SK-N-DZ (cell line): ENCODE measurements around the gene NLRC3.

Source experiments
- DNase-seq: peaks from one replicate; pipeline ENCODE4 v3.0.0-alpha.2; 2015; ENCODE audit warnings: low spot score

Gene NLRC3

DNA sequence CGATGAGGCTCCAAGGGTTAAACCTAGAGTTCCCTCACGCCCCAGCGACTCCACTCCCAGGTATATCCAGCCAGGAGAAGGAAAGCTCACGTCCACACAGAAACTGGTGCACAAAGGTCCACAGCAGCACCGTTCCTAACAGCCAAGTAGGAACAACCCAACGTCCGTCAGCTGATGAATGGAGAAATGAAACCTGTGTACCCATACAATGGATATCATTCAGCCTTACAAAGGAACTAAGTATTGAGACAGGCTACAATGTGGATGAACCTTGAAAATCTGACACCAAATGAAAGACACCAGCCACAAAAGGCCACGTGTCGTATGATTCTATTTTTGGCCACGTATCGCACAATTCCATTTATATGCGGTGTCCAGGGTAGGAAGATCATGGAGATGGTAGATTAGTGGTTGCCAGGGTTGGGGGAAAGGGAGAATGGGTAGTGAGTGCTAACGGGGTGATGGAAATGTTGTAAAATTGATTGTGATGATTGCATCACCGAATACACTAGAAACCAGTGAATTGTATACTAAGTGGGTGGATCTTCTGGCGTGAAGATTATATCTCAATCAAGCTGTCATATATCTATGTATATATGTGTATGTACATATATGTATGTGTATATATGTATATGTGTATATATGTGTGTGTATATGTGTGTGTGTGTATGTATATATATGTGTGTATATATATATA lies 30.1 kb downstream of the NLRC3 start:
- no peak for DNase-seq

DNA sequence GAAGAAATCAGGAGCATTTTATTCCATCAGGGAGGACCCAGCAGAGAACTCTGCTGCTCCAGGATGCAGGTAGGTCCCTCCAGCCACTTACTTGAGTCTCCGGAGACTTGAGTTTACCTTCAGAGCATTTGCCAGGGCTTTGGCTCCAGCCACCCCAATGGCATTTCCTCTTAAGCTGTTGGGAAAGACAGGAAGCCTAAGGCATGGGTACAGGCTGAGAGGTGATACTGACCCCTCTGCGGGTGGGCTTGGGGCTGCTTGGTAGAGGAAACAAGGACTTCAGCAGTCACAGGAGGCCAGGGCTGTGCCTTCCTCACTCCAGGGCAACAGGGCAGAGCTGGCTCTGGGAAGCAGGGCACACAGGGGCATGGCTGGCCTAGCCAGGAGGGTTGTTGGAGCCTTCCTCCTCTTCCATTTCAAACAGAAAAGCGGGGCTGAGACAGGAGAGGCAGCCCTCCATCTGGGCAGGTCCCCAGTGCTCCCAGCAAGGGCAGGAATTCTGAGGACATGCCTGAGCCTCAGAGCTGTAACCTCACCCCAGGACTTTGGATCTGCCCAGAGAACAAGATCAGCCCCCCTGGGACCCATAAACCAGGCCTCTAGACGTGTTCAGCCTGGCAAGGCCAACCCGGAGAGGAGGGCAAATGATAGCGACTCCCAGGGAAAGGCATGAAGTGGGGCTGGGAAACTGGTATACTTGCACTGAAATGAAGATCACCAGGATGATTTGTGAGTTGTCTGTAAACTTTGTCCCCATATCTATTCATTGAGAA lies 34.4 kb downstream of the NLRC3 start:
- no peak for DNase-seq

DNA sequence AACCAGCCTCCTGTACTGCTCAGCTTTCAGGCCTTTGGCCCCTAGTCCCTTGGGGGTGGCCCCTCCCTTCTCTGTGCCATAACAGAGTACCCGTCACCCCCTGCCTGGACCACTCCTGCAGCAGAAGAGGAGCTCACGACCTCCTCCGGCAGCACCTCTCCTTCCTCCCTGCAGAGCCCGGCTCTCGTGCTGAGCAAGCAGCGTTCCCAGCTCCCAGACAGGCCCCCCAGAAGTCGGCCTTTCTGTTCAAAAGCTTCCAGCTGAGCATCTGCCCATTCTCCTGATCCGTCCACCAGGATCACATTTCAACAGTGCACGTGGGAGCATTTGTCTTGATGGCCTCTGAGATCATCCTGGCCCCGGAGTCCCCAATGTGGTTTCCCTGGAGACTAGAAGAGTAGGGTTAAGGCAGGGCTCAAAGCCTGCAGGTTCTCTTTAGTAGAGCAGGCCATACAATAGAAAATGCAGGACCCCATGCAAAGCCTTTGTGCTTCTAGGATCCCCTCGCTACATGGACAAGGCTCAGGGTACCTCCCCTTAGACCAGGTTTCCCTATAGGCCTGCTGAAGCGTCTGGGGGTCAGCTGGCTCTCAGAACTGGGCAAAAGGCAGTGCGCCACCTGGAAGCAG lies 35.6 kb downstream of the NLRC3 start:
- no peak for DNase-seq

DNA sequence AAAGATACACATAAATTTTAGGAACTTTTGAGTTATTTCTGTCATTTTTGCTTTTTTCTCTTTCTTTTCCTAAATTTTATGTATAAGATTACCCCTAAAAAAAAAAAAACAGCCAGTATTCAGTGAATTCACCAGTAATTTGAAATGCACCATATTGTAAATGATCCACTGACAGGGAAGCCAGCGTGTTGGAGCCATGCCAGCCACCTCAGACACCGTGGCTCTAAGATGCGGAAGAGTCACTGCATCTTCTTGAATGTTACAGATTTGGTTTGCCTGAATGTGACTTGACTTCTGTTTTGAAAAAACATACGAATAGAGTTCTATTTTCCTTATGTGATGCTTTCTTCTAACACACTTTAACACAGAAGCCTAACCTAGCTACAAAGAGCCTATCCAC lies 39.0 kb downstream of the NLRC3 start:
- DNase-seq = no peak

DNA sequence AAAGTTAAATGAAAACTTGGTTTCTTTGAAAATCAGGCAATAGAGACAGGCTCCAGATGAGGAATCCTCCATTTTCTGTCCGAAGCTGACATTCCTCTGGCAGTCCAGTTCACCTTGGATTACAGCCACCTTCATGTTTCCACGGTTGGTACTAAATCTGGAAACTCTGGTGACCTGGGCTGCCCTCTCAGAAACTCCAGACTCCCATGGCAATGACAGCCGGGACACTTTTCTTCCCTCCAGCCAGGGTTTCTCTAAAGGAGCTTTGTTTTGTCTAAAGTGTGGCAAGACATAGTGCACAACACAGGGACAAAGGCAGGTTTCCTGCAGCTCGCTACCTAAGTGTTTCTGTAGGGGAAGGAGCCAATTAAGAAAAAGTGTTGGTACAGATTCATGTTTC lies 40.4 kb downstream of the NLRC3 start:
- no peak for DNase-seq

DNA sequence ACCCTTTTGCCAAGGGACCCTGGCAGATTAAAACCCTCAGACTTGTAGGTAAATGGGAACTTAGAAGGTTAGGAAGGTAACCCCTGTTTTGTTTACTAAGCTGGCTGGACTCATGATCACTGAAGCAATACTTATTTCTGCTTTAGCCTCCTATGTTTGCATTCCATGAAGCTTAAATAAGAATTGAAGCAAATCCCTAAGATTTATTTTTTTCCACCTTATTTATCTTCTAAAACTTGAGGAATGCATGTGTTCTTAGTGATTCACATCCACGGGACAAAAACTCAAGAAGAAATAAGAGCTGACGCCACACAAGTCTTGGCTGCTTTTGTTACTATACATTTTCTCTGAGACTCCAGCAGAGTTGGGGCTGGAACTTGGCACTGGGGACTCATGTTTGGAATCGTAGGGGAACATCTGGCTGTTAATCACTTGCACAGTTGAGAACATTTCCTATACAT lies 40.9 kb downstream of the NLRC3 start:
- DNase-seq = no peak

DNA sequence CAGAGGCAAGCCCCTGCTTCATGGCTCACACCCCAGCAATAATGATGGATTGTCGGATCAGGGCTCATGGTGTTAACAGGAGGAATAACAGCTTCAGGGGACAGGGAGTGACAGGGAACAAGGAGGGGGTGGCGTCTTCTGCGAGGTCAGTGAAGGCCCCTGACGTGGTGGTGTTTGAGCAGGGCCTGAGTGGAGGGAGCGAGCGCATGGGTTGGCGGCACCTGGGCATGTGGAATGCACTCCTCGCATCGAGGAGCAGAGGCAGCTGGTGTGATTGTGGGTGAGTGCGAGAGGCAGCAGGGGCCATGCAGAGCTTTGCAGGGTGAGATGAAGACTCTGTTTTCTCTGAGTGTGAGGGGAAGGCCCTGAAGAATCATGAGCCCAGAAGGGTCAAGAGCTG lies 43.1 kb downstream of the NLRC3 start:
- DNase-seq = no peak

DNA sequence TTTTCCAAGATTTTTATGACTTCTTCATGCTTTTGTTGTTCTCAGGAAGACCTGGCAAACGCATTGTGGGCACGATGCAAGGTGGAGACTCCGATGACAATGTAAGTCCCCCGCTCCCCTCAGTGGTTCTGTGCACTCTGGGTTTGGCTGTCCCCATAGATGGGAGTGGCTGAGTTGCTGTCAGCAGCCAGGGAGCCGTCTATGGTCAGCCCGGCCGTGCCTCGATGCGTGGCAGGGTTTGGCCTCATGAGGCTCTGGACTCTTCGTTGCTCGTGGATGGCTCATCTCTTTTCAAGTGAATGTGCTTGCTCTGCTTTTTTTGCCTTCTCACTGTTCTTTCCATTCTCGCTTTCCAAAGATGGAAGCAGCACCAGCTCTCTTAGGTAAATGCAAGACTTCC lies 44.5 kb downstream of the NLRC3 start:
- DNase-seq = no peak

DNA sequence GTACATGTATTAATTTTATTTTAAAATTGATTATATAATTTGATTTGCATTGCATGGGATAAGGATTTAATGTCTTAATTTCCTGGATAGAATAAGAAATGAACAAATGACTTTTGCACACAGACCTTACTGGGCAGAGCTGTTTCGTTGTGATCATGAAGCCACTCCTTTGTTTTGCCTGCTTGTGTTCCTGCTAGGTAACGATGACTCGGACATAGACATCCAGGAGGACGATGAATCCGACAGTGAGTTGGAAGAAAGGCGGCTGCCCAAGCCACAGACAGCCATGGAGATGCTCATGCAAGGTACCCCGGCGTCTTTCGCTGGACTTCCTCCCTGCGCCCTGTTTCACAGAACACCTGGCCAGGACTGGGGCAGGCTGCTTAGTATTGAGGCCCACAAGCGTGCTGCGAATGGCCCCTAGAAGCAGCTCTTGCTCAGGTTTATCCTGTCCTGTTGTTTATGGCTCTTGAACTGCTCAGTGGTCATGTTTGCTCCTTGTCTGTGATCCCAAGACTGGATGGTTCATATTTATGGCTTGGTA lies 46.8 kb downstream of the NLRC3 start:
- no peak for DNase-seq

DNA sequence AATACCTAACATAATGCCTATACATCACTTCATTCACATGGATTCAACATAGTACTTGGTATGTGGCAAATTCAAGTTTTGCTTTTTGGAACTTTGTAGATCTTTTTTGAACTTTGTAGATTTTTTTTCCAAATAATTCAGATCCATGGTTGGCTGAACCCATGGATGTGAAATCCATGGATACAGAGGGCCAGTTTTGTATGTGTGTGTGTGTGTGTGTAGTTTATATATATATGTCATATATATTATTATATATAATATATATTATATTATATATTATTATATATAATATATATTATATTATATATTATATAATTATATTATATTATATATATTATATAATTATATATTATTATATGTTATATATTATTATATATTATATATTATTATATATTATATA lies 48.0 kb downstream of the NLRC3 start:
- no peak for DNase-seq

DNA sequence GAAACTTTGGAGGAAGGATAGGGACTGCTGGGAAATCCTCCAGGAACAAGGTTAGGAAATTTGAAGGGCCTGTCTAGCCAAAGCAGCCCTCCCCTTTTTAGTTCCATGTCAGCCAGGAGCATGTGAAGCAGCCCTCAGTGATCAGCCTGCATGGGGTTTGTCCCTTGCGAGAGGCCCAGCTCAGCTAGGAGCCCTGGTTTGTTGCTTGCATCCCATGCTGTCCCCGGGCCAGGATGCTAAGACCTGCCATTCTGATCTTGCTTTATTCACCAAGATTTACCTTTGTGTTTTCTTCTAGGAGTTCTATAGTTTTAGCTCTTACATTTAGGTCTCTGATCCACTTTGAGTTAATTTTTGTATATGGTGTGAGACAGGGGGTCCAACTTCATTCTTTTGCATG lies 48.8 kb downstream of the NLRC3 start:
- DNase-seq = no peak

DNA sequence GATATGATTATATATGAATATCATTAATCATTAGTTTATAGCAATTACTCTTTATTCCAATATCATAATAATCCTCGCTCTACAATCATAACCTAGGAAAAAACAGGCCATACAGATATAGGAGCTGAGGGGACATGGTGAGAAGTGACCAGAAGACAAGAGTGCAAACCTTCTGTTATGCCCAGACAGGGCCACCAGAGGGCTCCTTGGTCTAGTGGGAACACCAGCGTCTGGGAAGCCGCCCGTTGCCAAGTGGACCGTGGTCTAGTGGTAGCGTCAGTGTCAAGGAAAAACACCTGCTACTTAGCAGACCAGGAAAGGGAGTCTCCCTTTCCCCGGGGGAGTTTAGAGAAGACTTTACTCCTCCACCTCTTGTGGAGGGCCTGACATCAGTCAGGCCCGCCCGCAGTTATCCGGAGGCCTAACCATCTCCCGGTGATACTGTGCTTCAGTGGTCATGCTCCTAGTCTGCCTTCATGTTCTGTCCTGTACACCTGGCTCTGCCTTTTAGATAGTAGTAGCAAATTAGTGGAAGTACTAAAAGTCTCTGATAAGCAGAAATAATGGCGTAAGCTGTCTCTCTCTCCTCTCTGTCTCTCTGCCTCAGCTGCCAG lies 49.9 kb downstream of the NLRC3 start:
- DNase-seq = peak; percentile 45

DNA sequence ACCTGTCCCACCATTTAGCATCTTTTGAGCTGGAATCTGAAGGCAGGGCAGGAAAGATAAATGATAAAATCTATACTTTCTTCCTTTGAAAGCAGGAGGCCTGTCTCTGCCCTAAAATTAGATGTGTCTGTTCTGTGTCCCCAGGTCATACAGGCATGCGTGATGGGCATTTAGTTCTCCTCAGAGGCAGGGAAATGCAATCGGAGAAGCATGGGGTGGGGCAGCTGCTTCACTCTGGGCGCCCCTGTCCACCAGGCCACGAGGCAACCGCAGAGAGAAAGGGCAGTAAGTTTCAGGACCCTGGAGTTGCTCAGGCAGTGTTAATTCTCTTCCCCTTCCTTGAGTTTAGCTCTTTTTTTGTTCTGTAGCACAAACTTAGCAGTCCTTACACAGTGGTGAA lies 51.3 kb downstream of the NLRC3 start:
- peak; percentile 71 for DNase-seq

DNA sequence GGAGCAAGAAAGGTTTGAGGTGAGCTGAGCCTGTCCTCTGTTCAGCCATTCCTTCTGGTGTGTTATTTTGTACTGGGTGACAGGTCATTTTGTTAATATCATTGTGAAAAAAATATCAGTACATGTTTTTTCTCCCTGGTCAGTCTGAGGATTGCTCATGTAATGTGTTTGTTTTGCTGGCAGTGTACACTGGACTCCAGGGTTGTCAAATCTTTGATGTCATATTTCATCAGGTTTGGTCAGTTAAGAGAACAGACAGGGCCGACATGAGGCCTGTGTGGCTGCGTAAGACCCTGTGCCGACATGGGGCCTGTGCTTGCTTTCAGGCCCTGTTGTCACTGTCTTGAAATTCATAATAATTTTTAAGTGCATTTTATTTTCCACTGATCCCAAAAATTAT lies 53.9 kb downstream of the NLRC3 start:
- DNase-seq = no peak

DNA sequence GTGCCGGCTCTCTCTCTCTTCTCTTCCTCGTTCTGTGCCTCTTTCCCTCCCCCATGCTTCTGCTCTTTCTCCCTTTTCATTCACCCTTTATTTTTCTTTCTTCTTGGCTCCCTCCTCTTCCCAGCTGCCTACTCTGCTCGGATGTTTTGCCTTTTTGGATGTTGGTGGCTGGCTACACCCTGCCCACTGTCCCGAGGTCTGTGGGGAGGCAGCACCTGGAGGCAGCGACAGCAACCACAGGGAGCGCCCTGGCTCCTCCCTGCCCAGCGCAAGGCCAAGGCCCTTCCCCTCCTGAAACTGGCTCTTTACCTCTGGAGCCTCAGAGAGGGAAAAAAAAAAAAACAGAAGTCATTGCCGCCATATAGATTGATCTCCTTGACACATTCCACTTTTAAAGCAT lies 56.4 kb downstream of the NLRC3 start:
- no peak for DNase-seq

DNA sequence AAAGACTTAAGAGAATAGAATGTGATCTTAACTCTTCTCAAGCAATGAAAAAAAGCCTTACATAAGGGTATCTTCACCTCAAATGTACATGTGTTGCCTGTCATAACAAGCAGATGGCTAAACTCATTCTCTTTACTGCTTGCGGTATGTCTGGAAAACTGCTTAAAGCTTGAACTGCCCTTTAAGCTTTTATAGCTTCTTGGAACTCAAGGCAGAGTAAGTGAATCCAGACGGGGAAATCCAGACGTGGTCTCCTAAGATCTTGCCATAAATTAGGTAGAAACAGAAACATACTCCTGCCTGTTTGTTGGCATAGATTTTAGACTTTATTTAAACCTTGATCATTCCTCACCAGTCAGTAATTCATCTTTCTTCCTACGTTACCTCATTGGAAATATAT lies 56.8 kb downstream of the NLRC3 start:
- DNase-seq = no peak

DNA sequence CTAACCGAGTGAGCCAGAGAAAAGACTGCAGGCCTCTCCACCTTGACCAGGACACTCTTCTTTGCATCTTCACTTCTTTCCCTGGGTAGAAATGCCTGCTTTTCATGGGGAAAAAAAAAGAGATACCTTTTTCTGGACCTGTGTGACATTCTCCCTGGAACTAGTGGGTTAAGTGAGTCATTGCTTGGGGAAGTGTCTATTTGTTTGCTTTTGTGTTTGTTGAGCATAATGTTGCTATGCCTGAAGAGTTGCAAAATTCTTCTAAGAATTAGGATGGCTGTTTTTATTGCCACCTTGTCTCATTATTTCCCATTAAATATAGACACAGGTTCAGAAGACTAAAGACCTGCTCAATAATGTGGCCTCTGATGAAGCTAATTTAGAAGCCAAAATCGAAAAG lies 57.6 kb downstream of the NLRC3 start:
- DNase-seq = no peak

DNA sequence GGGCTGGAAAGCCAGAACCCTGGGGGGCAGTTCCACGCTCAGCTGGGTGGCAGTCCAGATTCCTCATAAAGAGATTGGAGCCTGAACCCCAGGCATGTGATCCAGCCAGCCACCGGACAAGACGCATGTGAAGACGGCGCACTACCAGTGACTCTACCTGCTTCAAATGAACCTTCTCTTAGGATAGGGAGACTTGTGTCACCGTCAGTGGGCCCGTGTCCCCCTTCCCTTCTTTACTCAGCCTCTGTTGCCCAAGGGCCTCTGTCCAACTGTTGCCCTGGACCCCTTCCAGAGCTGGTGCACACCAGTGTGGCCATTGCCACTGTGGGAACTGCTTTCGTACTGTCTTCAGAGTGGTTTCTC lies 58.2 kb downstream of the NLRC3 start:
- DNase-seq = no peak

DNA sequence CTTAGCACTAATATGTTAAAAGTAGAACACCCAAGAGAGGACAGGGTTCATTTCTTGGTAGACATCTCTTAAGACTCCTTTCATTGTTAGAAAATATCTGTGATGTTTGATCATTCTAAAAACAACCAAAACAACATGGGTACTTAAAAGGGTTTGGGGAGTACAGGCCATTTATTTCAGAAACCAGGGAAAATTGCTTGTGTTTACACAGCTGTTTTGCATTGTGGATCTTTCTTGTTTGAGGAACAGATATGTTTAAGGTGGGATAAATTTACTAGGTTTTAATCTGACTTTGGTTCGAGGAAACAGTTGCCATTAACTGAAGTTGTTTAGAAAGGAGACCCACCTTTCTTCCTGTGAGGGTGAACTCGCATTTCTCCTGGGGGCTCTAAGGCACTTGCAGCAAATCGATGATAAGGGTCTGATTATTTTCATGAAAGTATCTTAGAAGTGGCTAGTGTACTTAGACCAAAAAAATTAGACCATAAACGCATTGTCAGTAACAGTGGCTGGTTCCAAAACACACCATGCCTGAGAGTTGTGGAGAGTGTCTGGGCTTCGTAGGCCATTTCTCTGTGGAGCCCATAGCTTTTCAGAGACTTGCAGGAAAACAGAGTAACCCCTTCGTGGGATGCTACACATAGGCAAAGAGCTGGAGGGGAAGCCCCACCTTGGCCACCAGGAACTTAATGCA lies 58.8 kb downstream of the NLRC3 start:
- DNase-seq = no peak

DNA sequence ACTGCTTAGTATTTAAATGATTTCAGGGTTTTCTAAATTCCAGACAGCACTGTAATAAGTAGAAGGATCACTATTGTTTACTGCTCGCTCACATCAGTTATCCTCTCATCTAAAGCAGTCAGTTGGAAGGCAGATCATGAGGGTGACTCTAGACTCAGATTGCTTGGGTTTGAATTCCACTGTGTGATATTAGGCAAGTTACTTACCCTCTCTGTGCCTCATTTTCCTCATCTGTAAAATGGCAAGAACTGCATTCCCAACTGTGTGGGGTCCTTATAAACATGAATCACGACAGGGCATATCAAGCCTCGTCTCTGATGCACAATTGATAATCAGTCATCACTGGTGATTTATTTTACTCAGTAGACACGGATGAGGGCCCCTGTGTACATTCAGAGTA lies 61.3 kb downstream of the NLRC3 start:
- DNase-seq = no peak

DNA sequence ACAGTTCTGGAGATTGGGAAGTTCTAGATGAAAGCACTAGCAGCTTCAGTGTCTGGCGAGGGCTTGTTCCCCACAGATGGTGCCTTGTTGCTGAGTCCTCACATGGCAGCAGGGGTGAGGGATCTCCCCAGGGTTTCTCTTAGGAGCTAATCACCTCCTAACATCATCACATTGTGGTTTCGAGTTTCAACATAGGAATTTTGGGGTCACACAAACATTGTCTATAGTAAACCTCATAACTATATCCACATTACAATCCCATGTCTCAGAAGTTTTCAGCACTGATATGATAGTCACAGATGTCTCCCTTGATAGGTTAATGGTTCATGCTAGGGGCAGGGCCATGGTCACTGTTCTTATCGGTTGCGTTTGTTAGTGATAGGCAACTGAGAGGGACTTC lies 62.6 kb downstream of the NLRC3 start:
- DNase-seq = no peak
